Measurements from ENCODE around the gene RNF182.

DNA sequence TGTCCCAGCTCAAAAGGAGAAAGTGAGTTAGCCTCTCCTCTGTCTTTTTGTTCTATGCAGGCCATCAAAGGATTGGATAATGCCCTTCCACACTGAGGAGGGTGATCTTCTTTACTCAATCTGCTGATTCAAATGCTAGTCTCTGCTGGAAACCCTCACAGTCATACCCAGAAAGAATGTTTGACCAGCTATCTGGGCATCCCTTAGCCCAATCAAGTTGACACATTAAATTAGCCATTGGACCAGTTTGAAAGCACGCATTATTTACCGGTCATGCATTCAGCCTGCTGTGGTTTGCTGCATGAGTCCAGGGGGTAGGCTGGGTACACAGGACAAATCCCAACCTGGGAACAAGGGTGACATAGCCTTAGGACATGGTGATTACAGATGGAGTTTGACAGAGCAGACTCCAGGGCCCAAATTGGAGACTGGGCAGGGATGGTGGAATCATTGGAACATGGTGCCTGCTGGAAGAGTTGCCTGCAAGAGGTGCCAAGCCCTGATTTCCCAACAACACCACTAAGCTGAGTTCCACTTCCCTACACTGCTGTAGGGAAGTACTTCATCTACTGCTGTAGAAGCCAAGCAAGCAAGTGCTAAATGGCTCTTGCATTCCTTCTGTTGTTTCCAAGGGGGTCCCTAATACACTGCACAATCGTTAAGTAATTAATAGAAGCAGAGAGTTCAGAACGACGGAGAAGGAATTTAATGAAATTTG lies 87.7 kb downstream of the RNF182 start:
- TF ChIP-seq, protein P1, sequence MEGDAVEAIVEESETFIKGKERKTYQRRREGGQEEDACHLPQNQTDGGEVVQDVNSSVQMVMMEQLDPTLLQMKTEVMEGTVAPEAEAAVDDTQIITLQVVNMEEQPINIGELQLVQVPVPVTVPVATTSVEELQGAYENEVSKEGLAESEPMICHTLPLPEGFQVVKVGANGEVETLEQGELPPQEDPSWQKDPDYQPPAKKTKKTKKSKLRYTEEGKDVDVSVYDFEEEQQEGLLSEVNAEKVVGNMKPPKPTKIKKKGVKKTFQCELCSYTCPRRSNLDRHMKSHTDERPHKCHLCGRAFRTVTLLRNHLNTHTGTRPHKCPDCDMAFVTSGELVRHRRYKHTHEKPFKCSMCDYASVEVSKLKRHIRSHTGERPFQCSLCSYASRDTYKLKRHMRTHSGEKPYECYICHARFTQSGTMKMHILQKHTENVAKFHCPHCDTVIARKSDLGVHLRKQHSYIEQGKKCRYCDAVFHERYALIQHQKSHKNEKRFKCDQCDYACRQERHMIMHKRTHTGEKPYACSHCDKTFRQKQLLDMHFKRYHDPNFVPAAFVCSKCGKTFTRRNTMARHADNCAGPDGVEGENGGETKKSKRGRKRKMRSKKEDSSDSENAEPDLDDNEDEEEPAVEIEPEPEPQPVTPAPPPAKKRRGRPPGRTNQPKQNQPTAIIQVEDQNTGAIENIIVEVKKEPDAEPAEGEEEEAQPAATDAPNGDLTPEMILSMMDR (IDR thresholded peaks at IDR 0.05): no peak
- TF ChIP-seq EZH2phosphoT487 (IDR thresholded peaks at IDR 0.05): no peak
- no peak for TF ChIP-seq EZH2 (IDR thresholded peaks at IDR 0.05)
